Pons (tissue), 1 donor: ENCODE results near the gene P2RX2.

ENCODE experiments used
- DNase-seq: peaks from one replicate; pipeline ENCODE4 v3.0.0-alpha.2; 2016; ENCODE audit warnings: low spot score

Gene P2RX2

GRCh38 chr12:132662901-132663755 lies 44.6 kb downstream of the P2RX2 start:
- DNase-seq, result no peak

- DNase-seq, result no peak
Observed at GRCh38 chr12:132664206-132665148, 45.9 kb downstream of the P2RX2 start.

GRCh38 chr12:132665149-132665491 lies 46.5 kb downstream of the P2RX2 start:
- DNase-seq, result no peak

GRCh38 chr12:132665794-132666193 lies 47.2 kb downstream of the P2RX2 start:
- DNase-seq, result no peak

- DNase-seq, result no peak
Observed at GRCh38 chr12:132668191-132669088, 49.9 kb downstream of the P2RX2 start.

GRCh38 chr12:132669166-132669879 lies 50.7 kb downstream of the P2RX2 start:
- no peak for DNase-seq
